ENCODE measurements around the gene RPL39. TPM values are rescaled to one million over a fixed set of nuclear protein-coding genes. Genes with fewer than 3 reads are reported as not detected.
"Not testable (repeated sequence)": the region's sequence is repeated elsewhere in the genome, so short reads cannot be mapped to it uniquely, and the experiment has no call there.

RPL39 gene
- total RNA-seq, 2 experiments from 2014 or later, result 3,712 to 3,978 TPM

DNA sequence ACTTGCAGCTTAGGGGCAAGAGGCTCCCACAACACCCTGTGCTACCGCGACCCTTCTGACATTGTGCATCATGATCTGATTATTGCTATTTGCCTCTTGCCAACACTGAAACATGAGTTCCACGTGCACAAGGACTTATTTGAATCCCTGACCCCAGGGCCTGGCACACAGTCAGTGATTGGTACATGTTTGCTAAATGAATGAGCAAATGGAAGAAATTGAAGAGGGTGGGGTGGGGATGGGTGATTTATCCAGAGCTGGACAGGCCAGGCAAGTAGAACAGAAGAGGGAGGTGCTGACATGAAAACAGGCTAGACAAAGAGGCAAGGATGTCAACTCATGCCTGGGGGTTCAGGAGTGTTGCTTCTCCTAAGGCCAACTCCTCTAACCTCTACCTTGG is 24.9 kb upstream of the RPL39 start:
- intact Hi-C loops (cut with DNase I, micrococcal nuclease), result no loop called here
- DNase-seq (no peak), ATAC-seq (ENCODE audit: poor library complexity) (no peak)
- Mint-ChIP-seq H3K27me3 (no peaks in the 10 kb centered on the region), H3K27ac (no peak overlapping the region), H3K4me3 (no peak overlapping the region), H3K36me3 (ENCODE audit: low read depth) (no peaks in the 10 kb centered on the region), H3K9me3 (no peaks in the 10 kb centered on the region), H3K4me1 (ENCODE audit: low read depth) (no peaks in the 10 kb centered on the region)
- no peaks in the 10 kb centered on the region for H3K36me3 ChIP-seq (ENCODE audit: insufficient read depth, low read length)
- no peak overlapping the region for H3K27ac ChIP-seq (ENCODE audit: low read depth in 1 of 2, low read length in 2 of 2)
- H3K9me3 ChIP-seq (ENCODE audit: control insufficient read depth in 1 of 2, insufficient read depth in 1 of 2, low read length in 2 of 2), result no peaks in the 10 kb centered on the region
- CTCF ChIA-PET, result no interaction called here
- no peak for TF ChIP-seq CTCF (IDR thresholded peaks at IDR 0.05)
- no peak overlapping the region for H3K4me3 ChIP-seq (ENCODE audit: low read length)
- POLR2A ChIA-PET, result no interaction called here
- no peaks in the 10 kb centered on the region for H3K27me3 ChIP-seq (ENCODE audit: control insufficient read depth in 1 of 2, insufficient read depth in 2 of 2, low read length in 2 of 2)
- H3K4me1 ChIP-seq (ENCODE audit: insufficient read depth, low read length), result peaks cover under 1% of the 10 kb centered on the region

- Histone ChIP-seq H3K27ac (ENCODE audit: low read depth in 1 of 2, low read length in 2 of 2) (no peak overlapping the region), H3K9me3 (ENCODE audit: control insufficient read depth in 1 of 2, insufficient read depth in 1 of 2, low read length in 2 of 2) (no peaks in the 10 kb centered on the region), H3K4me1 (ENCODE audit: insufficient read depth, low read length) (no peaks in the 10 kb centered on the region), H3K36me3 (ENCODE audit: insufficient read depth, low read length) (no peaks in the 10 kb centered on the region), H3K4me3 (ENCODE audit: low read length) (no peak overlapping the region), H3K27me3 (ENCODE audit: control insufficient read depth in 1 of 2, insufficient read depth in 2 of 2, low read length in 2 of 2) (no peaks in the 10 kb centered on the region)
- Mint-ChIP-seq H3K27me3 (no peaks in the 10 kb centered on the region), H3K4me3 (no peak overlapping the region), H3K9me3 (no peaks in the 10 kb centered on the region), H3K27ac (no peak overlapping the region), H3K36me3 (ENCODE audit: low read depth) (no peaks in the 10 kb centered on the region), H3K4me1 (ENCODE audit: low read depth) (no peaks in the 10 kb centered on the region)
- ChIA-PET POLR2A (no interaction called here), CTCF (no interaction called here)
- ATAC-seq (ENCODE audit: poor library complexity) (no peak), DNase-seq (no peak)
- intact Hi-C loops (cut with DNase I, micrococcal nuclease), result no loop called here
- no peak for TF ChIP-seq CTCF (IDR thresholded peaks at IDR 0.05)
Observed at GRCh38 chrX:119809185-119809666, 17.8 kb upstream of the RPL39 start.

GRCh38 chrX:119808461-119808860 is 17.0 kb upstream of the RPL39 start:
- H3K4me3 Mint-ChIP-seq; H3K4me3 ChIP-seq (ENCODE audit: low read length); H3K27ac ChIP-seq (ENCODE audit: low read depth in 1 of 2, low read length in 2 of 2); intact Hi-C loops (cut with DNase I, micrococcal nuclease); H3K36me3 ChIP-seq (ENCODE audit: insufficient read depth, low read length); H3K36me3 Mint-ChIP-seq (ENCODE audit: low read depth); H3K27me3 ChIP-seq (ENCODE audit: control insufficient read depth in 1 of 2, insufficient read depth in 2 of 2, low read length in 2 of 2); H3K9me3 ChIP-seq (ENCODE audit: control insufficient read depth in 1 of 2, insufficient read depth in 1 of 2, low read length in 2 of 2); DNase-seq; POLR2A ChIA-PET; H3K9me3 Mint-ChIP-seq; H3K27ac Mint-ChIP-seq; H3K27me3 Mint-ChIP-seq; ATAC-seq (ENCODE audit: poor library complexity); H3K4me1 ChIP-seq (ENCODE audit: insufficient read depth, low read length); CTCF ChIA-PET; H3K4me1 Mint-ChIP-seq (ENCODE audit: low read depth): not testable (repeated sequence)

DNA sequence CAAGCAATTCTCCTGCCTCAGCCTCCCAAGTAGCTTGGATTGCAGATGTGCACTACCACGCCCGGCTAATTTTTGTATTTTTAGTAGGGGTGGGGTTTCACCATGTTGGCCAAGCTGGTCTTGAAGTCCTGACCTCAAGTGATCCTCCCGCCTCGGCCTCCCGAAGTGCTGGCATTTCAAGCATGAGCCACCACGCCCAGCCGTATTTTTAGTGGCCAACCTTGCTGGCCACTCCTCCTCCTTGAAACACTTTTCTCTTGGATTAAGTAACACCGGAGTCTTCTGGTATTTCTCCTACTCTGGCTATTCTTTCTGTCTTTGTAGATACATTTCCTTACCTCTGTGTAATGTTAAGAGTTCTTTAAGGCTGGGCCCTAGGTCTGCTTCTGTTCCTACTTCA is 11.1 kb upstream of the RPL39 start:
- Mint-ChIP-seq H3K9me3 (no peaks in the 10 kb centered on the region), H3K4me3 (no peak overlapping the region), H3K27ac (no peak overlapping the region), H3K27me3 (no peaks in the 10 kb centered on the region), H3K4me1 (ENCODE audit: low read depth) (no peaks in the 10 kb centered on the region), H3K36me3 (ENCODE audit: low read depth) (no peaks in the 10 kb centered on the region)
- Histone ChIP-seq H3K27ac (ENCODE audit: low read depth in 1 of 2, low read length in 2 of 2) (no peak overlapping the region), H3K27me3 (ENCODE audit: control insufficient read depth in 1 of 2, insufficient read depth in 2 of 2, low read length in 2 of 2) (no peaks in the 10 kb centered on the region), H3K36me3 (ENCODE audit: insufficient read depth, low read length) (no peaks in the 10 kb centered on the region), H3K4me1 (ENCODE audit: insufficient read depth, low read length) (no peaks in the 10 kb centered on the region), H3K4me3 (ENCODE audit: low read length) (no peak overlapping the region), H3K9me3 (ENCODE audit: control insufficient read depth in 1 of 2, insufficient read depth in 1 of 2, low read length in 2 of 2) (no peaks in the 10 kb centered on the region)
- DNase-seq, result no peak
- no peak for ATAC-seq (ENCODE audit: poor library complexity)
- intact Hi-C loops (cut with DNase I, micrococcal nuclease), result no loop called here
- CTCF ChIA-PET, result no interaction called here
- POLR2A ChIA-PET, result interaction anchor here (3.4 kb wide), 1 partner anchor 11 kb away, joined by 10 read pairs; the partner anchor contains the start of gene RPL39
- no peak for TF ChIP-seq CTCF (IDR thresholded peaks at IDR 0.05)

All from CD4-positive, alpha-beta T cell (primary cell).